Hepatocyte (in vitro differentiated cells): ENCODE measurements around the gene ANGPTL1. TPM values are rescaled to one million over a fixed set of nuclear protein-coding genes. Genes with fewer than 3 reads are reported as not detected.

Experiments used
- polyA plus RNA-seq: library from polyadenylated mRNA; unstranded; fragments of >200 nt; fragmentation: Nextera tagmentation; extraction: Ambion mirVana; gene quantifications from 2 replicates; pipeline ENCODE4 v1.2.1, GENCODE V29; 2016
- total RNA-seq: library from RNA; depleted of rRNA; stranded (reverse); fragments of >200 nt; gene quantifications from 2 replicates; pipeline ENCODE4 v1.2.3, GENCODE V29; 2014

Gene ANGPTL1
- total and polyA plus RNA-seq, 2 experiments from 2014 or later: 34.3 to 63.6 TPM

Other genes starting within 250 kb of the ANGPTL1 start
- 31.3 and 35.4 TPM in 2 replicates for gene RALGPS2, start 145.8 kb downstream of the ANGPTL1 start, total RNA-seq
- 9.3 and 9.5 TPM in 2 replicates for gene RALGPS2, start 145.8 kb downstream of the ANGPTL1 start, polyA plus RNA-seq
- gene FAM20B, start 154.8 kb upstream of the ANGPTL1 start, total RNA-seq: 26.0 and 37.6 TPM in 2 replicates
- 8.2 and 9.2 TPM in 2 replicates for gene FAM20B, start 154.8 kb upstream of the ANGPTL1 start, polyA plus RNA-seq
- gene TOR3A, start 211.0 kb upstream of the ANGPTL1 start, total RNA-seq: 20.3 and 20.5 TPM in 2 replicates
- gene TOR3A, start 211.0 kb upstream of the ANGPTL1 start, polyA plus RNA-seq: 21.3 and 24.5 TPM in 2 replicates